ENCODE measurements around the gene ALPK3. TPM values are rescaled to one million over a fixed set of nuclear protein-coding genes. Genes with fewer than 3 reads are reported as not detected.

Gene ALPK3
- polyA plus RNA-seq, 1 donor from 2014 or later, result not detected

GRCh38 chr15:84909029-84909428 is 91.9 kb downstream of the ALPK3 start:
- H3K27ac Mint-ChIP-seq, result no peak overlapping the region

DNA sequence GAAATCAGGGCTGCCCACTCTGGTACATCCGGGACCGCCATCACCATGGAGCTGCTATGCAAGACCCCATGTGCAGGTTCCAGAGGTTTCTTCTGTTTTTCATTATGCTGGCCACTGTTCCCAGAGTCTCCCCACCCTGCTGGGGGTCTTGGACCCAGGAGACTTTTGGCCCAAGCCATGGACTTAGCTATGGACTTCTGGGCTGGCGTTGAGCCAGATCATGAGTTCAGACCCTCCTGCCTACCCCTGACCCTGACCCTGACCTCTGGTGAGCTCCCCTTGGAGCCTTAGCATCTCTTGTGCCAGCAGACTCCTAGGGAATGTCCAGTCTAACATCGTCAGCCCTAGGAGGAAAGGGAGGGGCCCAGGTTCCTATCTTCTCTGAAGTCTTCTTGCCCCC is 92.6 kb downstream of the ALPK3 start:
- Mint-ChIP-seq H3K4me3 (no peak overlapping the region), H3K27me3 (peaks cover 6% of the 10 kb centered on the region)

More at GRCh38 chr15:84909029-84909428, 91.9 kb downstream of the ALPK3 start:
- no peaks in the 10 kb centered on the region for H3K36me3 Mint-ChIP-seq
- no peaks in the 10 kb centered on the region for H3K4me1 Mint-ChIP-seq
- no peak overlapping the region for H3K4me3 Mint-ChIP-seq
- peaks cover 3% of the 10 kb centered on the region for H3K27me3 Mint-ChIP-seq
- no peaks in the 10 kb centered on the region for H3K9me3 Mint-ChIP-seq

GRCh38 chr15:84910928-84911623 is 93.9 kb downstream of the ALPK3 start:
- no peak overlapping the region for H3K27ac Mint-ChIP-seq
- H3K36me3 Mint-ChIP-seq, result peaks cover 2% of the 10 kb centered on the region
- peaks cover 8% of the 10 kb centered on the region for H3K27me3 Mint-ChIP-seq

More for the DNA sequence above, 92.6 kb downstream of the ALPK3 start:
- H3K9me3 Mint-ChIP-seq, result peaks cover 0 to under 1% (median 0%) of the 10 kb centered on the region in 3 donors
- H3K4me1 Mint-ChIP-seq, result no peaks in the 10 kb centered on the region
- H3K27ac Mint-ChIP-seq, result no peak overlapping the region
- no peaks in the 10 kb centered on the region for H3K36me3 Mint-ChIP-seq

GRCh38 chr15:84911879-84912660 is 94.9 kb downstream of the ALPK3 start:
- H3K27me3 Mint-ChIP-seq, result peaks cover 11% of the 10 kb centered on the region
- H3K9me3 Mint-ChIP-seq, result peaks cover 0 to 4% (median 0%) of the 10 kb centered on the region in 3 donors
- no peak overlapping the region for H3K27ac Mint-ChIP-seq

More at GRCh38 chr15:84910928-84911623, 93.9 kb downstream of the ALPK3 start:
- no peak overlapping the region for H3K4me3 Mint-ChIP-seq
- H3K4me1 Mint-ChIP-seq, result no peaks in the 10 kb centered on the region
- peaks cover 0 to 4% (median 0%) of the 10 kb centered on the region in 3 donors for H3K9me3 Mint-ChIP-seq

GRCh38 chr15:84913360-84913723 is 96.2 kb downstream of the ALPK3 start:
- Mint-ChIP-seq H3K27ac (no peak overlapping the region), H3K4me3 (no peak overlapping the region), H3K27me3 (peaks cover 11% of the 10 kb centered on the region), H3K4me1 (no peaks in the 10 kb centered on the region), H3K9me3 (peaks cover 0 to 4% (median 0%) of the 10 kb centered on the region in 3 donors), H3K36me3 (peaks cover 2% of the 10 kb centered on the region)

More at GRCh38 chr15:84911879-84912660, 94.9 kb downstream of the ALPK3 start:
- Mint-ChIP-seq H3K36me3 (peaks cover 2% of the 10 kb centered on the region), H3K4me3 (no peak overlapping the region), H3K4me1 (no peaks in the 10 kb centered on the region)

DNA sequence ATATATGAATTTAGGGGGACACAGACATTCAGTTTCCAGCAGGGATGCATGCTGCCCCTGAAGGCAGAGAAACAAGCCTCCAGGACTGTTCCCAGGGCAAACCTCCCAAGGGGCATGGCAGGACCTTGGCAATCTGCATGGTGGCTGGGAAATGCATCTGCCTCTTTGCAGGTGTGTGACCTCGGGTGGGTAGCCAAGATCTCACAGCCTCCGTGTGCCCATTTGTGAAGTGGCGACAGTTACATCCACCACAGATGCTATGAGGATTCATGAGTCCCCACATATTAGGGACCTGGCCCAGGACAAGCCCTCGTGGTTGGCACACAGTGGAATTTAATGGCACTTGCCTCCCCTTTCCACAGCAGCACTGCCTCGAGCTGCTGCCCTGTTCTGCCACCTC is 97.2 kb downstream of the ALPK3 start:
- H3K4me1 Mint-ChIP-seq, result no peaks in the 10 kb centered on the region
- H3K27me3 Mint-ChIP-seq, result peaks cover 8% of the 10 kb centered on the region
- no peak overlapping the region for H3K27ac Mint-ChIP-seq
- H3K4me3 Mint-ChIP-seq, result no peak overlapping the region
- peaks cover 2% of the 10 kb centered on the region for H3K36me3 Mint-ChIP-seq
- peaks cover 0 to 4% (median 0%) of the 10 kb centered on the region in 3 donors for H3K9me3 Mint-ChIP-seq

DNA sequence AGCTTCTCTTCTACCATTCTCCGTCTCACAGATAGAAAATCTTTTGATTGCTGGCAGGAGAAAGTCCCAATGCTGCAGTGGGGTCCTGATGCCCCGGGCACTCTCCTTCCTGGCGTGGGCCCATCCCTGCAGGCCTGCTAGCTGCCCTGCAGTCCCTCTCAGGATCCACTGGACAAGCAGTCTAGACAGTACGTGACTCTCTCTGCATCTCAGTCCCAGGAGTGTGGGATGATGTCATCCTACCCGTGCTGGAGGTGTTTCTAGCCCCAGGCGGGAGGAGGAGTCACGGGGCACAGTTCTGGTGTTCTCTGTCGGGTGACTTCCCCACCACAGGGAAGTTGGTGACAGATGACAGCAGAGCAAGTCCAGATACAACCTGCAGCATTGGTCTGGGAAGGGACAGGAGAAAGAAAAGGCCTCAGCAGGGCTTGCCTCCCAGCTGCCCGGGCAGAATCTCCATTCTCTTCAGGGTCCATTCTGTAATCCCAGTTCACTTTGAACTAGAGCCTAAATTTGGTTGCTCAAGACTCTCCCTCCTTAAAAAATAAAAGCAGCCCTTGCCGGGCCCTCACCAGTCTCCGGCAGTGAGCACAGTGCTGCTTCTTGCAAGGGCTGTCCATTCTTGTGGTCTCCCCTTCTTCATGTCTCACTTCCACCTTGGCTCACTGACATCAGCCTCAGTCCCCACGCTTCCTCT is 97.9 kb downstream of the ALPK3 start:
- Mint-ChIP-seq H3K36me3 (peaks cover 2% of the 10 kb centered on the region), H3K4me1 (no peaks in the 10 kb centered on the region), H3K4me3 (no peak overlapping the region), H3K9me3 (peaks cover 0 to 4% (median 0%) of the 10 kb centered on the region in 3 donors), H3K27me3 (peaks cover 8% of the 10 kb centered on the region), H3K27ac (peak overlapping the region in 1 of 3 donors; percentile 71)

- H3K27me3 Mint-ChIP-seq, result peaks cover 8% of the 10 kb centered on the region
These were observed 98.4 kb downstream of the ALPK3 start for GRCh38 chr15:84915606-84915958.

DNA sequence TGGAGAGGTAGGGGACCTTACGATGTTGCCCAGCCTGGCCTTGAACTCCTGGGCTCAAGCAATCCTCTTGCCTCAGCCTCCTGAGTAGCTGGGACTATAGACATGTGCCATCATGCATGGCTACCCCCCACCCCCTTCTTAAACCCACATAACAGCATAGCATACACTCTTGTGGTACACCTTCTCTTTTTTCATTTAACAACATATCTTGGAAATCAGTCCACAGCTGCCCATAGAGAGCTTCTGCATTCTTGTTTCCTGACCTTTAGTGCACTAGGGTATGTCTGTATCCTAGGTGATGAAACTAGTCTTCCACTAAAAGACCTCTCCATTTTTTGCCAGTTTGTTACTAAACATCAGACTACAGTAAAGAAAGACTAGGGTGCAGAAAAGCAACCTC is 100.3 kb downstream of the ALPK3 start:
- no peaks in the 10 kb centered on the region for H3K4me1 Mint-ChIP-seq
- peaks cover 2% of the 10 kb centered on the region for H3K36me3 Mint-ChIP-seq
- no peak overlapping the region for H3K27ac Mint-ChIP-seq
- H3K4me3 Mint-ChIP-seq, result no peak overlapping the region
- H3K9me3 Mint-ChIP-seq, result peaks cover 0 to 4% (median 0%) of the 10 kb centered on the region in 3 donors
- H3K27me3 Mint-ChIP-seq, result peaks cover 8% of the 10 kb centered on the region

More at GRCh38 chr15:84915606-84915958, 98.4 kb downstream of the ALPK3 start:
- H3K36me3 Mint-ChIP-seq, result peaks cover 2% of the 10 kb centered on the region
- no peaks in the 10 kb centered on the region for H3K4me1 Mint-ChIP-seq
- no peak overlapping the region for H3K4me3 Mint-ChIP-seq
- no peak overlapping the region for H3K27ac Mint-ChIP-seq
- peaks cover 0 to 4% (median 0%) of the 10 kb centered on the region in 3 donors for H3K9me3 Mint-ChIP-seq

DNA sequence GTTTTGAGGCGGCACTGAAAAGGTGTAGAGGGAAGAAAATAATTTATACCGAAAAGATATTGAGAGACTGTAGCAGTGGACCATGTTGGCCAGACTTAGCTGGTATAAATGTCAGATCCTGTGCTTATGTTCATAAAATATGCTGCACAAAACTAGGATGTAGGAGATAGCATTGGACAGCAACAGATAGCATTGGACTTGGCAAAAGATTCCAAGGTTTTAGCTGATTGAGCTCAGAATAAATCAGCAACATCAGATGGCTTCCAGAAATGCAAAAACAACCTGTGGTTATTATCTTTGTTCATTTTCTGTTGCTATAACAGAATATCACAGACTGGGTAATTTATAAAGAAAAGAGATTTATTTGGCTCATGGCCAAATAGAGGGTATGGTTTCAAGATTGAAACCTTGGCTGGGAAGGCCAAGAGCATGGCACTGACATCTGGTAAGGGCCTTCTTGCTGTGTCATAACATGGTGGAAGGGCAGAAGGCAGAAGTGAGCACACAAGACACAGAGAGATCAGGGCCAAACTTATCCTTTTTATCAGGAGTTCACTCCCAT is 102.0 kb downstream of the ALPK3 start:
- H3K9me3 Mint-ChIP-seq, result peaks cover 0 to 4% (median 0%) of the 10 kb centered on the region in 3 donors
- H3K36me3 Mint-ChIP-seq, result peaks cover 2% of the 10 kb centered on the region
- H3K27ac Mint-ChIP-seq, result no peak overlapping the region
- H3K27me3 Mint-ChIP-seq, result peaks cover 8% of the 10 kb centered on the region
- no peak overlapping the region for H3K4me3 Mint-ChIP-seq
- H3K4me1 Mint-ChIP-seq, result no peaks in the 10 kb centered on the region

GRCh38 chr15:84921121-84921520 is 104.0 kb downstream of the ALPK3 start:
- H3K9me3 Mint-ChIP-seq, result no peaks in the 10 kb centered on the region
- no peaks in the 10 kb centered on the region for H3K36me3 Mint-ChIP-seq
- peaks cover 3% of the 10 kb centered on the region for H3K27me3 Mint-ChIP-seq
- no peak overlapping the region for H3K4me3 Mint-ChIP-seq
- H3K27ac Mint-ChIP-seq, result no peak overlapping the region
- H3K4me1 Mint-ChIP-seq, result no peaks in the 10 kb centered on the region

DNA sequence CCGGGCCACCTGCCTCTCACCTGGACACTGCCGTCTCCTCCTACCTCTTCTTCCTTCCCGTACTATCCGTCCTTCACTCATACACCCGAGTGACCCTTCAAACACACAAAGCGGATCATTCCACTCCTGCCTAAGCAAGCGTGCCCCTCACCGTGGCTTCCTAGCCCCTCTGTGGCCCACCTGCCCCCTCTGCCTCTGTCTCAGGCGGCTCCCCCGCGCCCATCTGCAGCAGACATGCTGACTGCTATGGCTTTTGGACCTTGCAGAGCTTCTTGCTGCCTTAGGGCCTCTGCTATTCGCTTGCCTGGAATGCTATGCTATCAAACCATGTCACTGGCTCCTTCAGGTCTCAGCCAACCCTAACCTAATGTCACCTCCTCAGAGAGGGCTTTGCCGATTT is 105.4 kb downstream of the ALPK3 start:
- H3K9me3 Mint-ChIP-seq, result no peaks in the 10 kb centered on the region
- H3K27me3 Mint-ChIP-seq, result no peaks in the 10 kb centered on the region

More for the DNA sequence above, 105.4 kb downstream of the ALPK3 start:
- Mint-ChIP-seq H3K36me3 (no peaks in the 10 kb centered on the region), H3K27ac (no peak overlapping the region), H3K4me1 (no peaks in the 10 kb centered on the region), H3K4me3 (no peak overlapping the region)
